CD4-positive, alpha-beta T cell treated with Interferon gamma for 1 hour (primary cell): ENCODE data around the gene ANLN.
"Not testable (repeated sequence)": the region's sequence is repeated elsewhere in the genome, so short reads cannot be mapped to it uniquely, and the experiment has no call there.

Source experiments
- DNase-seq: peaks from one replicate; pipeline ENCODE4 v3.0.0-alpha.2; 2020

ANLN gene

DNA sequence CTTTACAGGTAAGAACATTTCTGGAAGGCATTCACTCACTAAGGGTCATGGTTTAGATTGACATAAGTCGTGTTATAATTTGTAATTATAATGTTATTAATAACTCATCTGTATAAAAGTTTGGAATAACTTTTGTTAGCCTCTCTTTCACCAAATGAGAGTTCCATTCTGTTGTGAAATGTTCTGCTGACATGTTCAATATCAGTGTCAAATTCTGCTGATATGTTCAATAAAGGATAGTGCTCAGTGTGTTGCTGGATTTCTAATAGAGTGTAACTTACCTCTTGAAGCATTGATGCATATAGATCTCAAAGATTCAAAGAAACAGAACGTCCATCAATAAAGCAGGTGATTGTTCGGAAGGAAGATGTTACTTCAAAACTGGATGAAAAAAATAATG is 30.6 kb downstream of the ANLN start:
- no peak for DNase-seq

GRCh38 chr7:36422072-36422471 is 32.4 kb downstream of the ANLN start:
- no peak for DNase-seq

- no peak for DNase-seq
These were observed 34.0 kb downstream of the ANLN start for GRCh38 chr7:36423633-36424032.

DNA sequence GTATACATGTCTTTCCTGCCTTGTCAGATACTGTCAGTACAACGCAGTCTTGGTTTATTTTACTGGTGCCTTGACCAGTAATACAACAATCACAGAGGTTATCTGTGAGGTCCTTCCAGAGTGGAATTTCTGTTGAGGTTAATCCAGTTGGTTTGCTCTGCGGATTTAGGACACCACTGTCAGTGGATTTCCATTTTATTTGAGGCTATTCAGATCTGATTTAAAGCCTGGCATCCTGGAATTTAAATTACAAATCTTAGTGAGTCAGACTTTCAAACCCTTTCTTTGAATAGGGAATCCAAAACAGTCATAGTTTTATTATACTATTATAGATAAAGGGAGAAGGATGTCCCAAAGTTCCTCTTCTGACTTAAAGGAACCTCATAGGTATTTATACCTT is 40.5 kb downstream of the ANLN start:
- no peak for DNase-seq

DNA sequence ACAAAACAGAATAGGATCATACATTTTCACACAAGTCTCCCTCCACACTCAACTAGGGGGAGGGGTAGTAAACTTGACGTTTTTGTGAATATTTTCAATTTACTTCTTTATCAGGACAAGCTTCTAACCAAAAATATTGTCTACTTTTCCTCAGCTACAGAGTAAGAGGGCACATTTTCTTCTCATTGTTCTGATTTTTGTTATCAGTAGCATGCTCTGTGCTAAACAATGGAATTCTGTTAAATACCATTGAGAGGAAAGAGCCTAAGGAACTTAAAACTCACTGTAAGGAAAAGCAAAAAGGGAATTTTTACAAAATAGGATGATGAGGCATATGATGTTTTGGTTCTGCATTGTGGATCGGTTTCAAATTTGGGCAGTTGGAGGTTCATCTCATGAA is 41.2 kb downstream of the ANLN start:
- no peak for DNase-seq

- no peak for DNase-seq
These were observed 48.5 kb downstream of the ANLN start for GRCh38 chr7:36438211-36438610.

- no peak for DNase-seq
These were observed 50.0 kb downstream of the ANLN start for GRCh38 chr7:36439624-36440023.

DNA sequence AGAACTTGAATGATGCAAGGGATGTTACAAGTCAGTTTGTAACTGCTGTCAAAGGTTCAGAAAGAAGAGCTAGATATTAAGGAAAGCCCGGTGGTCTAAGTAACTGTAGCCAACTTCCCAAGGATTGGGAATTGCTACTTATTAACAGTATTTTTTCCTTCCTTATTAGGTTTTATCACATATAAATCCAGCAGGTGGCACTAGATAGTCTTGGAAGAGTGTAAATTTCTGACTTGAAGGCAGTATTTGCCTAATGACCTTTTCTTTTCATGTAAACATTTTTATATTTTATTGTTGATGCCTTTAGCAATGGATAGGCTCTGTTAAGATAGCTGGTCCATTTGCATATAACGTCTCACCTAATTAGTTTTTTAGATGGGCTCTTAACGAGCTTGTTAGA is 51.2 kb downstream of the ANLN start:
- no peak for DNase-seq

DNA sequence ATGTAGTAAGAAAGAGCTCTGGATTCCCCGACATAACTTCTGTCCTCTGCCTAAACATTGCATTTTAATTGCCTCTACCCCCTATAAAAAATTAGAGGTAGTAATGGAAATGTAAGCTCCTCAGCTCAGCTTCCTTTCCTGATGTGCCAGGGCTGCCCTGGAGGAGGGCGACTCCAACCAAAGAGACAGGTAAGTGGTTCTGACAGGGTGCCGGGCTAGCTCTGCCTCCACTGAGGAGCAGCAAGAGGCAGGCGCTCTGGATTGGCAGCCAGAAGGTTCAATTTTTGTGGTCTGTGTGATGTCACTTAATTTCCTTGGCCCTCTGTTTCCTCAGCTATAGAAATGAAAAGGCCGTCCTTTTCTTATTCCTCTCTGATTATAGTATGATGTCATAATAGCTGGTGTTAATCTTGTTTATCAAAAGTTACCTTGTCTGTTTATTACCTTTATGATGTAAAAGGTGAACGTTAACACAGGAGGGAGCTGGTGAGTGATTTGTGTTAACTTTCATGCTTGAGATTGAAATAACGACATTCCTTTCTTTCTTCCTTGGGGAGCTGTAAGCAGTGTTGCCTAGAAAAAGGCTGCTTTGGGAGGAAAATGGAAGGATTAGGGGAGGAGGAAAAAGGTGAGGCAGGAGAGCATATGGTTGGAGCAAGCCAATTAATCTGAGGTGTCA is 51.8 kb downstream of the ANLN start:
- no peak for DNase-seq

- DNase-seq: no peak
These were observed 59.2 kb downstream of the ANLN start for GRCh38 chr7:36448781-36449379.

DNA sequence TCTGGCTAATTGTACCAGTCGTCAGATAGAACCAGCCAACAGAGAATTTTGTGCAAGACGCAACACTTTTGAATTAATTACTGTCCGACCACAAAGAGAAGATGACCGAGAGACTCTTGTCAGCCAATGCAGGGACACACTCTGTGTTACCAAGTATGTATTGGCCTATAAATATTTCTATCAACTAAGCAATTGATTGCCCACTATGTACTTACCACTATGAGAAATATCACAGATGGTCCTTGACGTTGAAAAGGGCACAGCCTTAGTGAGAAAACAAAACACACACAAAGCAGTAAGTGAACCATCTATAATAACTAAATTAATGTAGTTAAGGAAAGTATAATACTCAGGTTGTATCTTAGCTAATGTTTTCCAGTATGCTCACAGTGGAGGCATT is 60.0 kb downstream of the ANLN start:
- DNase-seq: no peak

GRCh38 chr7:36453769-36454168 is 64.1 kb downstream of the ANLN start:
- DNase-seq: no peak

- no peak for DNase-seq
These were observed 66.0 kb downstream of the ANLN start for GRCh38 chr7:36455646-36456045.

DNA sequence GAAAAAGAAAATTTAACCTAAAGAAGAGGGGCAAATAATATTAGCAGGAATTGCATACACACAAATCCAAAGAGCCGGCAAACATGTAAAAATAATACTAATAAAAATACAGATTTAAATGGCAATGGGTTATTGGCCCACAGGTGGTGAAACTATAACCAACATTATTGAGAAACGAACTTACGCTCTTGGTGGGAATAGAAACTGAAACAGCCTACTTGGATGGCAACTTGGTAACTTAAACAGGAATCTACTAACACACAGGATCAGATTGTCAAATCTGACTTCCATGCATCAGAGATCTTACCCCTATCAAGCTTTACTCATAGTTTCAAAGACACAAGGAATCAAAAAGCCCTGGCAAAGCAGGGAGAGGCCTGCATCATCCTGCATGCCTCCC is 66.5 kb downstream of the ANLN start:
- no peak for DNase-seq

- no peak for DNase-seq
These were observed 66.9 kb downstream of the ANLN start for GRCh38 chr7:36456548-36456947.

- no peak for DNase-seq
These were observed 69.7 kb downstream of the ANLN start for GRCh38 chr7:36459236-36459960.

DNA sequence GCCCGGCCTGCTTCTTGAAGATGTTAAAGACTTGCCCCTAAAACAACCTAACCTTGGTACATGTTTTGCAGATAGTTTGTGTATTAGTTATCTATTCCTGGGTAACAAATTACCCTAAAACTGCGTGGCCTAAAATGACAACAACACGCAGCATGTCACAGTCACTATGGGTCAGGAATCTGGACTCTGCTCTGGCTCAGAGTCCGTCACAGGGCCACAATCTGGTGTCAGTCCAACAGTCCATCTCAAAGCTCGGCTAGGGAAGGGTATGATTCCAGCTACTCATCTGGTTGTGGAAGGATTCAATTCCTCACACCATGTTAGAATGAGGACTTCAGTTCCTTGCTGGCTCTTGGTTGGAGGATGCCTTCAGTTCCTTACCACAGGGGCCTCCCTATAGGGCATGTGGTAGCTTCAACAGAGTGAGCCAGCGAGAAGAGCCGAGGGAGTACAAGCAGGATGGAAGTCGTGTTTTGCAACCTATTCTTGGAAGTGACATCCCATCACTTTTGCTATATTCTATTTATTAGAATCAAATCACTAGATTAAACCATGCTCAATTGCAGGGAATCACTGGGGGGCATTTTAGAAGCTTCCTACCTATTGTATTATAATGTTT is 71.3 kb downstream of the ANLN start:
- DNase-seq: no peak

DNA sequence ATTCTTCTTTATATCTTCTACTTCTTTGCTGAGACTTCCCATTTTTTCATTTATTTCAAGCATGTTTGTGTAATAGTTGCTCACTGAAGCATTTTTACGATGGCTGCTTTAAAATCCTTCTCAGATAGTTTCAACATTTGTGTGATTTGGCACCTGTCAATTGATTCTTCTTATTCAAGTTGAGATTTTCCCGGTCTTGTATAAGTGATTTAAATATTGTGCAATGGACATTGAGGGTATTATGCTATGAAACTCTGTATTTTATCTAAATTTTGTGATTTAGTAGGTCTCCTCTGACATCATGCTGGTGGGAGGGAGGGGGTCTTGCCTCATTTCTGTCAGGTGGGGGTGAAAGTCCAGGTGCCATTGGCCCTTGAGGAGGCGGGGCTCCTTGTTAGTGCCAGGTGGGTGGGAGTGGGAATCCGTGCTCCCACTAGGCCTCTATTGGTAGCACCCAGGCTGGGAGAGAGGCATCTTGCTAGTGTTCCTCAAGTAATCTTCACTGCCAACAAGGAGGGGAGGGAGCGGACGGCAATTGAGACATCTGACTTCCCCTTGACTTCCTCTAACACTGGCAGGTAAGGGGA is 73.0 kb downstream of the ANLN start:
- DNase-seq: no peak

GRCh38 chr7:36464271-36464670 is 74.6 kb downstream of the ANLN start:
- no peak for DNase-seq

DNA sequence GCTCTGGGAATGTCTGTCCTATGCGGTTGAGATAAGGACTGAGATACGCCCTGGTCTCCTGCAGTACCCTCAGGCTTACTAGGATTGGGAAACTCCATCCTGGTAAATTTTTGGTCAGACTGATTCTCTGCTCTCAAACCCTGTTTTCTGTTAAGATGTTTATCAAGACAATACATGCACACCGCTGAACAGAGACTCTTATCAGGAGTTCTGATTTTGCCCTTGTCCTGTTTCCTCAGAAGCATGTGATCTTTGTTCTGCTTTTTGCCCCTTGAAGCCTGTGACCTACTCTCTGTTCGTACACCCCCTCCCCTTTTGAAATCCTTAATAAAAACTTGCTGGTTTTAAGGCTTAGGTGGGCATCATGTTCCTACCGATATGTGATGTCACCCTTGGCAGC is 76.3 kb downstream of the ANLN start:
- DNase-seq: not testable (repeated sequence)

DNA sequence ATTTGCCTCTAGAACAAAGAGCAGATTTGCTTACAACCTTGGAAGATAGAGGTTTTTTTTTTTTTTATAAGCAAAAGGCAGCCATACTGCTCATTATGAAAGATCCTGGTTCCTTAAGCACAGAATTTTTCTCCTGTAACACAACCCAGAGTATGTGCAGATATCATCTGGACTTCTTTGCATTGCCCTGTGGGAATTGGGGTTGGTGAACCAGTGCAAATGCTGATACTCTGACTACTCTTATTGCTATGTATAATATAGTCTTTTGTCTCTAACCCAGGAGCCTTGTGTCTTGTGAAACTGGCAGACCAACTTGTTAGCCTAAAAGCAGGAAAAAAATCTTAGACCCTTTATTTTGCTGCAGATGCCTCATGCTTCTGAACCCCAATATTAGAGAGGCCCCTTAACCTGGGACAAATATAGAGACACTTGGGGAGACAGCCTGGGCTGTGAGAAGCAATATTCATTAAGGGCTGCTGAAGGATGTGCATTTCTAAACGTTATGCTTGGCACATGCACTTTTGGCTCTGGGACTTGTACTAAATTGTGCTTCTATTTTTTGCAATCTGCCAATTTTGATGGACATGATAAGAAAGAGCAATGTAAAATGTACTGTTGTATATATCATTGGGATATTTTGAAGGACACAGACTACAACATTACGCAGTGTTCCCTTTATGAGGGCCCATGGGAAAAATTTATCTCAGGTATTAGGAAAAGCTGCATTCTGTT is 78.9 kb downstream of the ANLN start:
- DNase-seq: no peak

DNA sequence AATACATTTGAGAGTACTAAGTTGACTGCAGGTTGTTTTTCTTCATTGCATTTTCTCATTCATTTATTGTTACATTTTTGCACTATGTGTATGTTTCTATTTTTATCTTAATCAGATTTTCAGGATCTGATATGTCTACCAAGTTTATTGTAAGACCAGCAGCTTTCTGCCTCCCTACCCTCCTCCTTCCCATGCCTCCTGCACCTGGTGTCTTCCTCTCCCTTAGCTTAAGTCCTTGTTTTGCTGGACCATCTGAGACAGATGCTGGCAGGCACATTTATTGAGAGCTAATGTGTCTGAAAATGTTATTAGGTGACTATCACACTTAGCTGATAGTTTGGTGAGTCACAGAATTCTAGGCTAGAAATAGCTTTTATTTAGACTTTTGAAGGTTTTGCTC is 79.6 kb downstream of the ANLN start:
- DNase-seq: no peak
